Adipocyte (in vitro differentiated cells): Measurements from ENCODE around the gene EDAR.

ENCODE experiments used
- DNase-seq: peaks from one replicate; pipeline ENCODE4 v3.0.0-alpha.2; 2015; ENCODE audit warnings: low read depth
- H3K27me3 ChIP-seq: replicated peaks from 2 replicates; pipeline ENCODE4 v1.7.0; 2013; ENCODE audit warnings: mild to moderate bottlenecking, low read length, moderate library complexity; ENCODE audit not compliant: control insufficient read depth, insufficient read depth
- H3K36me3 ChIP-seq: 2 replicates; pipeline ENCODE4 v1.7.0; 2013; ENCODE audit warnings: low read length, mild to moderate bottlenecking, moderate library complexity; ENCODE audit not compliant: control insufficient read depth, insufficient read depth, severe bottlenecking
- H3K4me1 ChIP-seq: 2 replicates; pipeline ENCODE4 v1.7.0; 2013; ENCODE audit warnings: mild to moderate bottlenecking, low read length, moderate library complexity; ENCODE audit not compliant: control insufficient read depth, insufficient read depth
- H3K4me3 ChIP-seq: 2 replicates; pipeline ENCODE4 v1.7.0; 2013; ENCODE audit warnings: mild to moderate bottlenecking, low read length, moderate library complexity
- H3K9ac ChIP-seq: 2 replicates; pipeline ENCODE4 v1.7.0; 2013; ENCODE audit warnings: mild to moderate bottlenecking, low read length, moderate library complexity
- H3K9me3 ChIP-seq: 2 replicates; pipeline ENCODE4 v1.7.0; 2013; ENCODE audit warnings: mild to moderate bottlenecking, low read length, moderate library complexity; ENCODE audit not compliant: control insufficient read depth

The EDAR gene

DNA sequence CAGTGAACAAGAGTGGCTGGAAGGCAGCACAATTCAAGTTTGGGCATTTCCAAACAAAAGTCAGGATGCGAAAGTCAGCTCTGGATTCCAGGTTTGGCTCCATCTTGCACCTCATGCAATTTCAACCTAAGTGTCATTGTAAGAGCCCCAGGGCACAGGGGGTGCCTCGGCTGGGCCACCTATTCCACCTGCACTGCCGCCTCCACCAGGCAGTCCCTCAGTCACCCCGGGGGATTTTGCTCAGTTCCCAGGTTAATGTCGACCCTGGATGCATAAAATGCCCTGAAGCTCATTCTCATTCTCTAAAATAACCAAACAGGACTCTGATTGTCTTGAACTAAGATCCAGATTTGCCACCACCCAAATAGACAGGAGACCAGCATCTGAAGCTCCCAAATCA lies 77.6 kb downstream of the EDAR start:
- H3K9me3 ChIP-seq, result no peaks in the 10 kb centered on the region
- H3K27me3 ChIP-seq, result peaks cover 43% of the 10 kb centered on the region
- no peak overlapping the region for H3K9ac ChIP-seq
- no peak for DNase-seq
- no peaks in the 10 kb centered on the region for H3K36me3 ChIP-seq
- no peaks in the 10 kb centered on the region for H3K4me1 ChIP-seq
- no peak overlapping the region for H3K4me3 ChIP-seq

DNA sequence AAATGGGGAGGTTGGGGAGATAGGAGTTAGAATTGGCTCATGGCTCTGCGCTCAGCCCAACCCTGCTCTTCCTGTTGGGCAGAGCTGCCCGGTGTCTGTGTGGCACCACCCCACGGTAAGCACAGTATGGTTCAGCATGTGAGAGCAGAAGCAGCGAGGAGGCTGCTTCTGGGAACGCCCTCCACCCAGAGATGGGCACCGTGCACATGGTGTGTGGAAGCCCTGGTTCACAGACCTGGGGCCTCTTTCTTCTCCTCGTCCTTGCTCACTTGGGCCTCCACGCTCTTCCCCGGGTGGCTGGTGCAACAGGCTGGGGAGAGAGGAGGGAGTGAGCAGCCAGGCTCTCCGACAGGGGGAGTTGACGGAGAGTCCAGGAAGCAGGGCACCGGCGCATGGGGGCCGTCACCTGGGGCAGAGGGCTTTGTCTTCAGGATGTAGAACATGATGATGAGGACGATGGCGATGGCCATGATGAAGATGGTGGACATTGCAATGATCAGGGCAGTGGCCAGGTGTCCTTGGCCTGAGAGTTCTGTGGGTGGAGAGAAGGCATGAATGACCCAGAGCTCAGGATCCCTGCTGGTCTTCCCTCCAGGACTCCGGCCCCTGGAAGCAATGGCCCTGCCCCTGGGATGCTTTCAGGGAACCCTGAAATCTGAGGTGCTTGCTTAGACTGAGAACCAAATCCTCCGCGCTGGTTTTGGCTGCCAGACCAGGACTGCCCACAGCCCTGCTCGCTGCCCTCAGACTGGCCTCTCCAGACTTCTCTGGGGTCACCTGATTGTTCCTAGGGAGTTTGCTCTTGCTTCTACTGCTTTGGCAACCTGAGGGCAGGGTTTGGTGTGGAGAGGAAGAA lies 78.3 kb downstream of the EDAR start:
- H3K9ac ChIP-seq, result no peak overlapping the region
- H3K36me3 ChIP-seq, result no peaks in the 10 kb centered on the region
- no peak overlapping the region for H3K4me3 ChIP-seq
- no peaks in the 10 kb centered on the region for H3K9me3 ChIP-seq
- H3K4me1 ChIP-seq, result no peaks in the 10 kb centered on the region
- no peak for DNase-seq
- H3K27me3 ChIP-seq, result peaks cover 44% of the 10 kb centered on the region

DNA sequence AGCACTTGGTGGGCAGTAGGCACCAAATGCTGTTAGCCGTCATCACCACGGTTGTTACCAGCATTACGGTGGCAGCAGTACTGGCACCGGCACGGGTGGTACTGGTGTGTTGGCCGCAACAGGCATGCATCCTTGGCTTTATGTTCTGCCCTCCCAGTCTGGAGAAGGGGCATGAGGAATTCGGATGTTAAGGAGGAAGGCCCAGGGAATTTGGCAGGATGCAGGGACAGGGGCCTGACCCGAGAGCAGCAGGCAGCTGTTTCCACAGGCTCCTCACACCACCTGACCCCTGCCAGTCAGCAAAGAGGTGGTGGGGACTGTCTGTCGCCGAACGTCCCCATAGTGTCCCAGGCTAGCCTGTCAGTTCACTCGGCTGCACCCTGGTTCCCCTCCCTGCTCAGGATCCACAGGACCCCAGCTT lies 79.0 kb downstream of the EDAR start:
- H3K4me3 ChIP-seq, result no peak overlapping the region
- H3K9me3 ChIP-seq, result no peaks in the 10 kb centered on the region
- DNase-seq, result no peak
- peaks cover 44% of the 10 kb centered on the region for H3K27me3 ChIP-seq
- no peaks in the 10 kb centered on the region for H3K36me3 ChIP-seq
- H3K9ac ChIP-seq, result no peak overlapping the region
- H3K4me1 ChIP-seq, result no peaks in the 10 kb centered on the region

DNA sequence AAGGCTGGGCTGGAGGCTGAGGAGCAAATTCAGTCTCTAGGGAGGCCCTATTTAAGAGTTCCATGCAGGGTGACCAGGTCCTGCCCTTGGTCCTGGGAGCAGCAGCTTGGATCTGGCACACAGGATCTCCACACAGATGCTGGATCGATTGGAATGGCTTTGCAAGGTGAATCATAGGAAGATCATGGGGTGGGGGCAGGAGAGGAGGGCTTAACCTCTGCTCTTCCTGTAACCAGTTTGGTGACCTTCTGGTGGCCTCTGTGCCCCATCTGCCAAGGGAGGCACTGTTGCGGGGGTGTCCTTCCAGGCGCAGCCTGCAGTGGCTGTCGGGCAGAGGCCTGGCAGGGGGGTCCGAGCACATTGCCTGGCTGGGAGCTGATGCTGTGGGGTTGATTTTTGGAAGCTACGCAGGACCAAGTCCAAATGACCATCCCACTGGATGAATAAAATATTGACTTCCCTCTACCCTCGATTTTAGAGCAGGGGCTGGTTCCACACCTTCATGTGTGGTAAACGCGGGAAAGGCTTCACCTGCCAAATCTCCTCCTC lies 79.7 kb downstream of the EDAR start:
- Histone ChIP-seq H3K9ac (no peak overlapping the region), H3K4me1 (no peaks in the 10 kb centered on the region), H3K36me3 (no peaks in the 10 kb centered on the region), H3K9me3 (no peaks in the 10 kb centered on the region), H3K4me3 (no peak overlapping the region), H3K27me3 (peaks cover 43% of the 10 kb centered on the region)
- DNase-seq, result no peak

DNA sequence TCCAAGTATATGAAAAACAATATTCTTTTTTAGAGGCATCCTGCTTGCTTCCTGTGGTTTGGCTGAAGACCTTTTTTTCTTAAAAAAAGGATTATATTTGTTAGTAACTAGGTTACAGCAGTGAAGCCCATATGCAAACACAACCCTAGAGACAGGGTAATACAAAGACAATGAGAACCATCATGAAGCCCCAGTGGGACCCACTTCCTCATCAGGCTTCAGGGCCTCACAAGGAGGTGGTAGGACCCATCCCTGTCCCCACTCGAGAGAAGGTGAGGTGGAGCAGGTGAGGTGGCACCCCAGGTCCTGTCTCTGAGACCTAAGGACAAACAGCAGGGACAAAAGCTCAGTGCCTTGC lies 80.3 kb downstream of the EDAR start:
- Histone ChIP-seq H3K9me3 (no peaks in the 10 kb centered on the region), H3K36me3 (no peaks in the 10 kb centered on the region), H3K9ac (no peak overlapping the region), H3K4me1 (no peaks in the 10 kb centered on the region), H3K27me3 (peaks cover 43% of the 10 kb centered on the region), H3K4me3 (no peak overlapping the region)
- DNase-seq, result no peak

DNA sequence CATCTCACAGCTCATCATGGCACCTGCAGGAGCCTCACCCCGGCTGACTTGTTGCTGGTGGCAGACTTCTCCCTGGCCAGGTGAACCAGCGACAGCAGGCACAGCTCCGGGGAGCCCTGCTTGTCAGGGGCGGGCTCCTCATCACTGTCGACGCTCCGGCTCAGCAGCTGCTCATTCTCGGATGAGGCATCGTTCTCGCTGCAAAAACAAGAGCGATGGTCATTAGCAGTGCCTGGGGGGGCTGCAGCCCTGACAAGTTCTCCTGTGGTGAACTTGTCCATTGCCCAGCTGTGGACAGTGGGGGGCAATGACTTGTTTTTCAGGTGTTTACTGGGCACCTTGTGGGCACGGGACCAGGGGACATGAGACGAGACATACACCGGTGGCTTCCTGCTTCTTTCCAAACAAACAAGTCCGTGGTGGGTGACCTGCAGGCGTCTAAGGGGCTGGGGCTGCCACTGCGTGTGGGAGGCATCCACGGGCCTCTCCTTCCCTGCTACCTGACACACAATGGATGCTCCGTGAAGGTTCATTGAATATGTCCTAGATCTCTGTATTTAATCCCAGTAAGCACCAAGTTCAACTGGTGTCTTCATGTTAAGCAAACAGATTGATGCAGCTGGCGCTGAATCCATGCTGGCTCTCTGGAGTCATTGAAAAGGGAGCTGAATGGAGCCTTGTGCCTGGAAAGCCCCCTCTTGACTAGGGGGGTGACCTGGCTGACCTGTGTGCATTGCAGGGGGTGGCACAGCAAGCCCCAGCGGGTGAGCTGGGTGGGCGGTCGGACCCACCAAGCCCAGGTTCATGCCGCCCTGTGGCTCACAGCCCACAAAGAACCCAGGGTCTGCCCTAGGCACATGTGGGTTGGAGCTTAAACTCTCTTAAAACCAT lies 81.0 kb downstream of the EDAR start:
- H3K4me1 ChIP-seq, result no peaks in the 10 kb centered on the region

DNA sequence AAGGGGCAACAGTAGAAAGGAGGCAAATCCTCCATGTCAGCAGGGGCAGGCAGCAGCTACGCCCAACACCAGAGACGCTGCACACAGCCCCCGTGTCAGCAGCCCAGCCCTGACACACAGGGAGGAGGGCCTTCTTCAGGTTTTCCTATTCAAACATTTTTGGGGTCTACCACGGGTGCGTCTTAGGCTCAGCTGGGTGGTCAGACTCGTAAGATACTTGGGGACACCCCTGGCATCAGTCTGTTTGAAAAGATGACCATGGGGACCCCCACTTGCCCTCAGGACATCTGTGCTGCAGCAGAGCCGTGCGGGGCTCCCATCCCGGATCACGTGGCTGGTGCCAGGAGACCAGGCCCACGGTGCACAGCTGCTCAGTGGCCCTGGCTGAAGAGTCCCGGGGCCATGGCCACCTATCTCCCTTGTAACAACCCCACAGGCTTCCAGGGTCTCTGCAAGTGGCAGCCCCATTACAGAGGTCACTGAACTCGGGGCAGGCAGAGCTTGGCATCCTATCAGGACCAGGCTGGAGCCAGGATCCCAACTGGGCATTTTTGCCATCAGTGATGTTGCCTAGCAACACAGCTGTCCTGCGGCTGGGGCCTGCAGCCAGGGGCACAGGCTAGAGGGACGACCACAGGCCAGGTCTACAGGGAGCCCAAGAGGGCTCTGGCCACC lies 82.5 kb downstream of the EDAR start:
- DNase-seq, result no peak
- H3K4me1 ChIP-seq, result no peaks in the 10 kb centered on the region
- H3K9ac ChIP-seq, result no peak overlapping the region
- H3K4me3 ChIP-seq, result no peak overlapping the region
- peaks cover 34% of the 10 kb centered on the region for H3K27me3 ChIP-seq
- no peaks in the 10 kb centered on the region for H3K36me3 ChIP-seq
- peaks cover 10% of the 10 kb centered on the region for H3K9me3 ChIP-seq

More for the DNA sequence above, 81.0 kb downstream of the EDAR start:
- no peak for DNase-seq
- peaks cover under 1% of the 10 kb centered on the region for H3K9me3 ChIP-seq
- H3K9ac ChIP-seq, result no peak overlapping the region
- no peaks in the 10 kb centered on the region for H3K36me3 ChIP-seq
- H3K4me3 ChIP-seq, result no peak overlapping the region
- H3K27me3 ChIP-seq, result peaks cover 46% of the 10 kb centered on the region

DNA sequence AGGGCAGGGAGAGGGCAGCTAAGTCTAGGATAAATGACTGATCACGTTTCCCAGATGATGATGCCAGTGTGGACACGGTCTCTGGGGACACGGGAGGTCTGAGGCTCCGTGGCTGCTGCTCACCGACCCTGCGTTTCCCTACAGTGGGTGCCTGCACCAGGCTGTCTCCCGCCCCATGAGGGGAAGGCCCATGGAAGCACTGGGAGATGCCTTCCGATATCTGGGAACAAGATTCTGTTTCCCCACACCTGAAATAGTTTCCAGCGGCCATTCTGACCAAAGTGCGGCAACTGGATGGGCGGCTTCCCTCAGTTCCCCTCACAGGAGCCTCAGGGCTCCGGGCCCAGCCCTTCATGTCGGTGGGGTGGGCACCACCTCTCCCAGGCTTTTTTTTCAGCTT lies 83.1 kb downstream of the EDAR start:
- H3K36me3 ChIP-seq, result no peaks in the 10 kb centered on the region
- peaks cover 10% of the 10 kb centered on the region for H3K9me3 ChIP-seq
- H3K4me1 ChIP-seq, result no peaks in the 10 kb centered on the region
- peaks cover 28% of the 10 kb centered on the region for H3K27me3 ChIP-seq
- H3K9ac ChIP-seq, result no peak overlapping the region
- H3K4me3 ChIP-seq, result no peak overlapping the region
- DNase-seq, result no peak

DNA sequence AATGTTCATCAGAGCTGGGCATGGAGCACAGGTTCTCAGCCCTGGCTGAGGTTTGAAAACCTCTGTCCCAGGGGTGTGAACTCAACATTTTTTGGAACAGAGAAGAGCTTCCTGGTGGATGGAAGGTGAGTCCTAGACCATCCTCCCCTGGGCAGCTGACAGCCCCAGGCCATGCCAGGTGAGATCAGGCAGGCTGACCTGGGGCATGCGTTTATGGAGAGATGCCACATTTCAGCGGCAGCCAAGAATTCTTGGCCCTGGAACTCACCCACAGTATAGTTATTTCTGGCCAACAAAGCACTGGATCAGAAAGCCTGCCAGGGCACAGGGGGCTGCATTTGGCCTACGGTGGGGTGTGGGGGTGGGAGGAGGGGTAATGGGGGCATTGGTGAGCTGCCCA lies 83.8 kb downstream of the EDAR start:
- no peak overlapping the region for H3K4me3 ChIP-seq
- no peak for DNase-seq
- H3K36me3 ChIP-seq, result no peaks in the 10 kb centered on the region
- no peaks in the 10 kb centered on the region for H3K4me1 ChIP-seq
- no peak overlapping the region for H3K9ac ChIP-seq
- H3K27me3 ChIP-seq, result peaks cover 26% of the 10 kb centered on the region
- H3K9me3 ChIP-seq, result peaks cover 14% of the 10 kb centered on the region

DNA sequence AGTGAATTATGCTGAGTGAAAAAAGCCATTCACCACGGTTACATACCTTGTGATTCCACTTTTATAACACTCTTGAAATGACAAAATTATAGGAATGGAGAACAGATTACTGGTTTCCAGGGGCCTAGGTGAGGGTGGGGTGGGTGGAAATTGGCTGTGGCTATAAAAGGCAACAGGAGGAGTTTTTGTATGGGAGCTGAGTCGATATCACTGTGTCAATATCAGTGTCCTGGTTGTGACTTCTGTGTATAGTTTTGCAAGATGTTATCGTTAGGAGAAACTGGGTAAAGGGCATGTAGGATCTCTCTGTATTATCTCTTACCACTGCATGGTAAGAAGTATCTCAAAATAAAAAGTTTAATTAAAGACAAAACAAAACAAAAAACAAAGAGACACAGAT lies 84.3 kb downstream of the EDAR start:
- Histone ChIP-seq H3K4me3 (no peak overlapping the region), H3K4me1 (no peaks in the 10 kb centered on the region), H3K36me3 (no peaks in the 10 kb centered on the region), H3K9me3 (peaks cover 14% of the 10 kb centered on the region), H3K9ac (no peak overlapping the region), H3K27me3 (peaks cover 21% of the 10 kb centered on the region)
- DNase-seq, result no peak
